H9 (cell line): ENCODE data around the gene MAD1L1. TPM values are rescaled to one million over a fixed set of nuclear protein-coding genes. Genes with fewer than 3 reads are reported as not detected.

Source experiments
- DNase-seq: peaks from one replicate; pipeline ENCODE4 v3.0.0-alpha.2; 2017
- H2AFZ ChIP-seq: one replicate; pipeline ENCODE4 v1.6.1; 2013; ENCODE audit warnings: mild to moderate bottlenecking, low read length, control low read depth, moderate library complexity
- H2AK5ac ChIP-seq: 2 replicates; pipeline ENCODE4 v1.6.1; 2013; ENCODE audit warnings: low read length, control low read depth, mixed read lengths; ENCODE audit not compliant: insufficient read length
- H2BK120ac ChIP-seq: one replicate; pipeline ENCODE4 v1.6.1; 2013; ENCODE audit warnings: low read depth, mild to moderate bottlenecking, low read length, control low read depth, inconsistent platforms; ENCODE audit not compliant: poor library complexity, severe bottlenecking
- H2BK12ac ChIP-seq: 2 replicates; pipeline ENCODE4 v1.6.1; 2013; ENCODE audit warnings: low read length, control low read depth, mixed read lengths, low read depth; ENCODE audit not compliant: insufficient read length
- H2BK15ac ChIP-seq: 2 replicates; pipeline ENCODE4 v1.6.1; 2013; ENCODE audit warnings: low read depth, low read length, control low read depth
- H2BK20ac ChIP-seq: one replicate; pipeline ENCODE4 v1.6.1; 2013; ENCODE audit warnings: low read depth, mild to moderate bottlenecking, low read length, control low read depth, inconsistent platforms; ENCODE audit not compliant: poor library complexity, severe bottlenecking
- H2BK5ac ChIP-seq: 2 replicates; pipeline ENCODE4 v1.6.1; 2013; ENCODE audit warnings: low read length, control low read depth, mixed read lengths; ENCODE audit not compliant: insufficient read length
- H3K14ac ChIP-seq: 2 replicates; pipeline ENCODE4 v1.6.1; 2013; ENCODE audit warnings: low read length, control low read depth; ENCODE audit not compliant: insufficient read depth
- H3K18ac ChIP-seq: 2 replicates; pipeline ENCODE4 v1.6.1; 2013; ENCODE audit warnings: low read depth, mild to moderate bottlenecking, mixed read lengths, low read length, control low read depth; ENCODE audit not compliant: insufficient read length
- H3K23ac ChIP-seq: 2 replicates; pipeline ENCODE4 v1.6.1; 2013; ENCODE audit warnings: low read length, control low read depth, mixed read lengths, low read depth; ENCODE audit not compliant: insufficient read length
- H3K23me2 ChIP-seq: 2 replicates; pipeline ENCODE4 v1.6.1; 2013; ENCODE audit warnings: low read depth, mild to moderate bottlenecking, mixed read lengths, low read length, control low read depth; ENCODE audit not compliant: insufficient read length, poor library complexity, severe bottlenecking
- H3K27ac ChIP-seq: 2 replicates; pipeline ENCODE4 v1.5.1; 2013; ENCODE audit warnings: low read length, control low read depth, mixed read lengths, low read depth; ENCODE audit not compliant: insufficient read length
- H3K27me3 ChIP-seq: 2 replicates; pipeline ENCODE4 v1.6.1; 2013; ENCODE audit warnings: low read length, control low read depth, inconsistent platforms; ENCODE audit not compliant: insufficient read depth
- H3K4ac ChIP-seq: 2 replicates; pipeline ENCODE4 v1.6.1; 2013; ENCODE audit warnings: low read depth, mild to moderate bottlenecking, control low read depth, inconsistent platforms, low read length, moderate library complexity
- H3K4me1 ChIP-seq: 2 replicates; pipeline ENCODE4 v1.6.1; 2013; ENCODE audit warnings: low read length, control low read depth, inconsistent platforms; ENCODE audit not compliant: insufficient read depth
- H3K4me2 ChIP-seq: 2 replicates; pipeline ENCODE4 v1.6.1; 2013; ENCODE audit warnings: low read length, control low read depth, mixed read lengths; ENCODE audit not compliant: insufficient read length, insufficient read depth
- H3K56ac ChIP-seq: 2 replicates; pipeline ENCODE4 v1.6.1; 2013; ENCODE audit warnings: low read depth, mild to moderate bottlenecking, mixed read lengths, low read length, control low read depth; ENCODE audit not compliant: insufficient read length
- H3K79me1 ChIP-seq: 2 replicates; pipeline ENCODE4 v1.6.1; 2013; ENCODE audit warnings: low read depth, mild to moderate bottlenecking, moderate library complexity, low read length, control low read depth, inconsistent platforms; ENCODE audit not compliant: insufficient read depth, poor library complexity, severe bottlenecking
- H3K79me2 ChIP-seq: 2 replicates; pipeline ENCODE4 v1.6.1; 2013; ENCODE audit warnings: low read length, control low read depth, inconsistent platforms; ENCODE audit not compliant: insufficient read depth
- H3K9ac ChIP-seq: 2 replicates; pipeline ENCODE4 v1.6.1; 2013; ENCODE audit warnings: low read length, control low read depth, mixed read lengths; ENCODE audit not compliant: insufficient read length; ENCODE audit errors: extremely low read depth
- H3K9me3 ChIP-seq: one replicate; pipeline ENCODE4 v1.6.1; 2013; ENCODE audit warnings: low read depth, low read length, inconsistent platforms; ENCODE audit not compliant: control insufficient read depth
- H3T11ph ChIP-seq: one replicate; pipeline ENCODE4 v1.6.1; 2013; ENCODE audit warnings: mild to moderate bottlenecking, low read length, control low read depth, inconsistent platforms
- H4K20me1 ChIP-seq: one replicate; pipeline ENCODE4 v1.6.1; 2013; ENCODE audit not compliant: control insufficient read depth, insufficient read length, insufficient read depth
- H4K5ac ChIP-seq: 2 replicates; pipeline ENCODE4 v1.6.1; 2013; ENCODE audit warnings: low read depth, mild to moderate bottlenecking, mixed read lengths, low read length, control low read depth; ENCODE audit not compliant: insufficient read length
- H4K8ac ChIP-seq: replicated peaks from 2 replicates; pipeline ENCODE4 v1.6.1; 2013; ENCODE audit warnings: low read length, control low read depth, mixed read lengths, low read depth; ENCODE audit not compliant: insufficient read length
- H4K91ac ChIP-seq: 2 replicates; pipeline ENCODE4 v1.6.1; 2013; ENCODE audit warnings: low read depth, mild to moderate bottlenecking, moderate library complexity, mixed read lengths, low read length, control low read depth; ENCODE audit not compliant: insufficient read length
- H3K27ac Mint-ChIP-seq, 3 experiments: 2 replicates in 2 of 3; 3 replicates in 1 of 3; pipeline ENCODE4 v1.8.0; 2020 to 2021; ENCODE audit warnings: mixed read lengths in 3 of 3, mild to moderate bottlenecking in 1 of 3, moderate library complexity in 1 of 3
- H3K27me3 Mint-ChIP-seq: 2 replicates; pipeline ENCODE4 v1.8.0; 2021; ENCODE audit warnings: low read depth, mild to moderate bottlenecking, moderate library complexity, mixed read lengths
- H3K36me3 Mint-ChIP-seq, 3 experiments: 2 replicates in 2 of 3; 3 replicates in 1 of 3; pipeline ENCODE4 v1.8.0; 2020 to 2021; ENCODE audit warnings: low read depth in 3 of 3, mixed read lengths in 3 of 3; ENCODE audit not compliant: insufficient read depth in 1 of 3
- H3K4me1 Mint-ChIP-seq, 2 experiments: 2 replicates each; pipeline ENCODE4 v1.8.0; 2020; ENCODE audit warnings: mixed read lengths in 2 of 2
- H3K4me3 Mint-ChIP-seq, 2 experiments: 2 replicates in 1 of 2; 3 replicates in 1 of 2; pipeline ENCODE4 v1.8.0; 2020 to 2021; ENCODE audit warnings: mild to moderate bottlenecking in 2 of 2, mixed read lengths in 2 of 2, moderate library complexity in 1 of 2
- H3K9me3 Mint-ChIP-seq, 2 experiments: 2 replicates in 1 of 2; 3 replicates in 1 of 2; pipeline ENCODE4 v1.8.0; 2020; ENCODE audit warnings: mild to moderate bottlenecking in 2 of 2, mixed read lengths in 2 of 2, moderate library complexity in 1 of 2
- WGBS: extraction: QIAGEN DNeasy Blood & Tissue Kit; methylation state at CpG from one replicate; pipeline ENCODE4 v1.1.7; 2013; ENCODE audit warnings: missing lambda C conversion rate, low lambda C conversion rate, mixed read lengths; ENCODE audit not compliant: insufficient read length; ENCODE audit errors: extremely low coverage; 5-methylcytosine and 5-hydroxymethylcytosine counted together
- total RNA-seq: library from RNA; stranded (reverse); gene quantifications from 2 replicates; pipeline ENCODE4 v1.2.1, GENCODE V29; 2021
- TF ChIP-seq, protein P1 (sequence below): fragments of 200-600 bp; sonication (generic); conservative IDR thresholded peaks from 3 replicates; pipeline ENCODE4 v1.8.0; 2021; ENCODE audit warnings: antibody characterized with exemption, mild to moderate bottlenecking

Gene MAD1L1
- total RNA-seq, 1 experiment from 2014 or later = 39.0 TPM

DNA sequence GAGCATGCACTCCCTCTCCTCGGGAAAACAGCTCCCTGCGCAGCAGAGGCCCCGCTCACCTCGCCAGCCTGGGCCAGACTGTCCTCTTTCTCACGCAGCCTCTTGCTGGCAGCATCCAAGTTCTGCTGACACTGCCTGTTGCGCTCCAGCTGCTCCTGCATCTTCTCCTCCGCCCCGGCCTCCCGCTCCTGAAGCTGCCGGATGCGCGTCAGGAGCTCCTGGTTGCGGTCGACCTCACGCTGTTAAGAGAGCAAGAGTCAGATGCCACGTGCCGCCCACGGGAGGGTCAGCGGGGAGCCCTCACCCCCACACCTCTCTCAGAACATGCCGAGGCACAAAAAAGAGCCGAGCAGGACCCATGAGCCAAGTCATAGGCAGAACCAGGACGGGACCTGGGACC is 10.2 kb downstream of the MAD1L1 start:
- Histone ChIP-seq H4K20me1 (no peaks in the 10 kb centered on the region), H3K56ac (no peak overlapping the region), H3K79me2 (no peaks in the 10 kb centered on the region), H3K27me3 (no peaks in the 10 kb centered on the region), H2BK20ac (no peak overlapping the region), H3K23me2 (no peaks in the 10 kb centered on the region), H3K18ac (no peak overlapping the region), H4K91ac (no peak overlapping the region), H3T11ph (no peak overlapping the region), H2BK120ac (no peak overlapping the region), H2BK12ac (no peak overlapping the region), H4K8ac (no peak overlapping the region), H2BK15ac (no peak overlapping the region), H3K79me1 (peaks cover 5% of the 10 kb centered on the region), H3K23ac (no peak overlapping the region), H3K4me1 (no peaks in the 10 kb centered on the region), H2AFZ (no peak overlapping the region), H2BK5ac (no peak overlapping the region), H3K4ac (no peak overlapping the region), H3K9me3 (no peaks in the 10 kb centered on the region), H3K14ac (no peak overlapping the region), H4K5ac (no peak overlapping the region), H3K9ac (no peak overlapping the region), H2AK5ac (no peak overlapping the region), H3K27ac (no peak overlapping the region), H3K4me2 (no peak overlapping the region)
- DNase-seq = no peak
- peak overlapping the region; percentile 39 to 62 (median 60); a peak in 4 of 7 replicates for H3K27ac Mint-ChIP-seq
- WGBS = no CpG with 5 or more reads among the region's 22 CpGs
- TF ChIP-seq, protein P1, sequence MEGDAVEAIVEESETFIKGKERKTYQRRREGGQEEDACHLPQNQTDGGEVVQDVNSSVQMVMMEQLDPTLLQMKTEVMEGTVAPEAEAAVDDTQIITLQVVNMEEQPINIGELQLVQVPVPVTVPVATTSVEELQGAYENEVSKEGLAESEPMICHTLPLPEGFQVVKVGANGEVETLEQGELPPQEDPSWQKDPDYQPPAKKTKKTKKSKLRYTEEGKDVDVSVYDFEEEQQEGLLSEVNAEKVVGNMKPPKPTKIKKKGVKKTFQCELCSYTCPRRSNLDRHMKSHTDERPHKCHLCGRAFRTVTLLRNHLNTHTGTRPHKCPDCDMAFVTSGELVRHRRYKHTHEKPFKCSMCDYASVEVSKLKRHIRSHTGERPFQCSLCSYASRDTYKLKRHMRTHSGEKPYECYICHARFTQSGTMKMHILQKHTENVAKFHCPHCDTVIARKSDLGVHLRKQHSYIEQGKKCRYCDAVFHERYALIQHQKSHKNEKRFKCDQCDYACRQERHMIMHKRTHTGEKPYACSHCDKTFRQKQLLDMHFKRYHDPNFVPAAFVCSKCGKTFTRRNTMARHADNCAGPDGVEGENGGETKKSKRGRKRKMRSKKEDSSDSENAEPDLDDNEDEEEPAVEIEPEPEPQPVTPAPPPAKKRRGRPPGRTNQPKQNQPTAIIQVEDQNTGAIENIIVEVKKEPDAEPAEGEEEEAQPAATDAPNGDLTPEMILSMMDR = no peak
- H3K4me3 Mint-ChIP-seq = no peak overlapping the region
- H3K4me1 Mint-ChIP-seq = no peaks in the 10 kb centered on the region
- peaks cover 29 to 81% (median 75%) of the 10 kb centered on the region in 3 experiments; a peak in 6 of 7 replicates for H3K36me3 Mint-ChIP-seq
- no peaks in the 10 kb centered on the region for H3K9me3 Mint-ChIP-seq
- H3K27me3 Mint-ChIP-seq = peaks cover 2% of the 10 kb centered on the region
